ENCODE data around the gene NEURL1B.

Gene NEURL1B

GRCh38 chr5:172690258-172691075 lies 49.4 kb downstream of the NEURL1B start:
- H3K27ac ChIP-seq (replicated peaks): no peak overlapping the region
- no peak for TF ChIP-seq REST (IDR thresholded peaks at IDR 0.05; ENCODE audit: insufficient replicate concordance, low read depth)
- TF ChIP-seq POLR2AphosphoS5 (IDR thresholded peaks at IDR 0.05; ENCODE audit: low read depth): no peak
- no peak for TF ChIP-seq GABPA (IDR thresholded peaks at IDR 0.05; ENCODE audit: low read depth)
- TF ChIP-seq SPI1 (IDR thresholded peaks at IDR 0.05; ENCODE audit: borderline replicate concordance, low read depth): no peak
- no peak for TF ChIP-seq CTCF (IDR thresholded peaks at IDR 0.05; ENCODE audit: insufficient read depth, low read length)
- no peak overlapping the region for H3K4me3 ChIP-seq (replicated peaks; ENCODE audit: insufficient read depth, low read length)
- DNase-seq (ENCODE audit: low read depth in 1 of 2, low spot score in 1 of 2): no peak
- H3K27me3 ChIP-seq (ENCODE audit: insufficient read depth, poor library complexity, severe bottlenecking): no peaks in the 10 kb centered on the region

GRCh38 chr5:172691886-172692285 lies 50.8 kb downstream of the NEURL1B start:
- Histone ChIP-seq H3K27me3 (ENCODE audit: insufficient read depth, poor library complexity, severe bottlenecking) (no peaks in the 10 kb centered on the region), H3K4me3 (replicated peaks; ENCODE audit: insufficient read depth, low read length) (no peak overlapping the region), H3K27ac (replicated peaks) (no peak overlapping the region)
- TF ChIP-seq CTCF (IDR thresholded peaks at IDR 0.05; ENCODE audit: insufficient read depth, low read length) (no peak), REST (IDR thresholded peaks at IDR 0.05; ENCODE audit: insufficient replicate concordance, low read depth) (no peak), SPI1 (IDR thresholded peaks at IDR 0.05; ENCODE audit: borderline replicate concordance, low read depth) (no peak), POLR2AphosphoS5 (IDR thresholded peaks at IDR 0.05; ENCODE audit: low read depth) (no peak)
- no peak for DNase-seq (ENCODE audit: low read depth in 1 of 2, low spot score in 1 of 2)

GRCh38 chr5:172692451-172692850 lies 51.4 kb downstream of the NEURL1B start:
- TF ChIP-seq GABPA (IDR thresholded peaks at IDR 0.05; ENCODE audit: low read depth) (no peak), POLR2AphosphoS5 (IDR thresholded peaks at IDR 0.05; ENCODE audit: low read depth) (no peak), REST (IDR thresholded peaks at IDR 0.05; ENCODE audit: insufficient replicate concordance, low read depth) (no peak), CTCF (IDR thresholded peaks at IDR 0.05; ENCODE audit: insufficient read depth, low read length) (no peak), SPI1 (IDR thresholded peaks at IDR 0.05; ENCODE audit: borderline replicate concordance, low read depth) (no peak)
- Histone ChIP-seq H3K27me3 (ENCODE audit: insufficient read depth, poor library complexity, severe bottlenecking) (no peaks in the 10 kb centered on the region), H3K4me3 (replicated peaks; ENCODE audit: insufficient read depth, low read length) (no peak overlapping the region), H3K27ac (replicated peaks) (no peak overlapping the region)
- DNase-seq (ENCODE audit: low read depth in 1 of 2, low spot score in 1 of 2): no peak

Data from HL-60 (cell line).